Activated CD4-positive, alpha-beta T cell treated with anti-CD3 and anti-CD28 coated beads for 1 hour (primary cell): ENCODE results near the gene NLGN1.

Experiments
- DNase-seq: peaks from one replicate; pipeline ENCODE4 v3.0.0-alpha.2; 2020

The NLGN1 gene

GRCh38 chr3:174243171-174243570 is 845.6 kb downstream of the NLGN1 start:
- no peak for DNase-seq

GRCh38 chr3:174247687-174248152 is 850.2 kb downstream of the NLGN1 start:
- no peak for DNase-seq

- DNase-seq: no peak
Measured at GRCh38 chr3:174251681-174252080, 854.1 kb downstream of the NLGN1 start.

GRCh38 chr3:174253196-174253823 is 855.8 kb downstream of the NLGN1 start:
- no peak for DNase-seq

- DNase-seq: no peak
Measured at GRCh38 chr3:174253940-174254339, 856.4 kb downstream of the NLGN1 start.

- no peak for DNase-seq
Measured at GRCh38 chr3:174255454-174255853, 857.9 kb downstream of the NLGN1 start.

GRCh38 chr3:174266476-174266875 is 868.9 kb downstream of the NLGN1 start:
- DNase-seq: no peak

GRCh38 chr3:174268061-174268460 is 870.5 kb downstream of the NLGN1 start:
- no peak for DNase-seq

- DNase-seq: no peak
Measured at GRCh38 chr3:174268586-174268985, 871.0 kb downstream of the NLGN1 start.

- DNase-seq: no peak
Measured at GRCh38 chr3:174270841-174271240, 873.3 kb downstream of the NLGN1 start.

GRCh38 chr3:174275336-174275735 is 877.8 kb downstream of the NLGN1 start:
- no peak for DNase-seq

- no peak for DNase-seq
Measured at GRCh38 chr3:174276826-174277225, 879.3 kb downstream of the NLGN1 start.

GRCh38 chr3:174278094-174278493 is 880.5 kb downstream of the NLGN1 start:
- DNase-seq: no peak

- DNase-seq: no peak
Measured at GRCh38 chr3:174280186-174280585, 882.6 kb downstream of the NLGN1 start.

- DNase-seq: no peak
Measured at GRCh38 chr3:174285242-174285864, 887.8 kb downstream of the NLGN1 start.

GRCh38 chr3:174287705-174288104 is 890.2 kb downstream of the NLGN1 start:
- no peak for DNase-seq

- DNase-seq: no peak
Measured at GRCh38 chr3:174294616-174295015, 897.1 kb downstream of the NLGN1 start.

- DNase-seq: no peak
Measured at GRCh38 chr3:174295306-174296092, 898.0 kb downstream of the NLGN1 start.

GRCh38 chr3:174302746-174303315 is 905.3 kb downstream of the NLGN1 start:
- DNase-seq: no peak

- DNase-seq: no peak
Measured at GRCh38 chr3:174303907-174304560, 906.5 kb downstream of the NLGN1 start.

- no peak for DNase-seq
Measured at GRCh38 chr3:174308736-174309135, 911.2 kb downstream of the NLGN1 start.

- no peak for DNase-seq
Measured at GRCh38 chr3:174310475-174310983, 913.0 kb downstream of the NLGN1 start.

GRCh38 chr3:174315225-174315624 is 917.7 kb downstream of the NLGN1 start:
- no peak for DNase-seq
